ENCODE measurements around the gene RNASE11. TPM values are rescaled to one million over a fixed set of nuclear protein-coding genes. Genes with fewer than 3 reads are reported as not detected.
"Not testable (repeated sequence)": the region's sequence is repeated elsewhere in the genome, so short reads cannot be mapped to it uniquely, and the experiment has no call there.

The RNASE11 gene
- total and polyA plus RNA-seq, 4 donors = not detected

DNA sequence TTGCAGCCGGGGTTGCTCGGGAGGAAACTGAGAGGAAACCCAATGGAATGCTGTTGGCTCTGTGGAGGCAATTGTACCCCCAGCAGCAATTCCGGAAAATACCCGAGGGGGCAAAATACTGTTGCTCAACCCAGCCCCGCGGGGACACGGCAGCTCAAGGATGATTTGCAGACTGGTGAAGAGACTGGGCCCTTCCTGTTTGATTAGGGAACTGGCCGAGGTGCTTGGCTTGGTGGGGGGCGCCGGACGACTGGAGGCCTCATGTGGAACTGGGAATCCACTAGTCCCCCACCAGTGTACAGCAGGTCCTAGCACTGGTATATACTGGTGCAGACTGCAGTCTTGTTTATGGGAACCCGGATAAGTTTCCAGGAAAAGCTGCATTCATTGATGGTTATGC lies 13.7 kb upstream of the RNASE11 start:
- DNase-seq (ENCODE audit: low spot score) = no peak
- Histone ChIP-seq H3K27me3 (ENCODE audit: control insufficient read depth in 4 of 4, insufficient read depth in 4 of 4, low read length in 3 of 4) (no peaks in the 10 kb centered on the region), H3K4me3 (ENCODE audit: low read depth in 1 of 3, low read length in 3 of 3) (no peak overlapping the region), H3K9me3 (ENCODE audit: control insufficient read depth in 4 of 4, low read length in 3 of 4) (no peaks in the 10 kb centered on the region), H3K36me3 (ENCODE audit: control insufficient read depth in 4 of 4, insufficient read depth in 3 of 4, low read depth in 1 of 4, low read length in 3 of 4) (no peaks in the 10 kb centered on the region), H3K4me1 (ENCODE audit: control insufficient read depth in 4 of 4, insufficient read depth in 4 of 4, low read length in 3 of 4) (peaks cover 0 to 11% (median 0%) of the 10 kb centered on the region in 4 donors), H3K9ac (ENCODE audit: low read depth in 1 of 2, low read length in 2 of 2) (no peak overlapping the region), H3K27ac (ENCODE audit: low read depth in 1 of 2, low read length in 2 of 2) (no peak overlapping the region)
- WGBS = 82% methylated on average over 12 of the region's 12 CpGs
- no peak for TF ChIP-seq FOXA2 (IDR thresholded peaks at IDR 0.05)
- no peak for TF ChIP-seq HNF4G (IDR thresholded peaks at IDR 0.05)
- TF ChIP-seq, protein P1, sequence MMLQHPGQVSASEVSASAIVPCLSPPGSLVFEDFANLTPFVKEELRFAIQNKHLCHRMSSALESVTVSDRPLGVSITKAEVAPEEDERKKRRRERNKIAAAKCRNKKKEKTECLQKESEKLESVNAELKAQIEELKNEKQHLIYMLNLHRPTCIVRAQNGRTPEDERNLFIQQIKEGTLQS (IDR thresholded peaks at IDR 0.05) = no peak

GRCh38 chr14:20597108-20597507 lies 9.3 kb upstream of the RNASE11 start:
- Histone ChIP-seq H3K36me3 (ENCODE audit: control insufficient read depth in 4 of 4, insufficient read depth in 3 of 4, low read depth in 1 of 4, low read length in 3 of 4) (no peaks in the 10 kb centered on the region), H3K9me3 (ENCODE audit: control insufficient read depth in 4 of 4, low read length in 3 of 4) (no peaks in the 10 kb centered on the region), H3K27ac (ENCODE audit: low read depth in 1 of 2, low read length in 2 of 2) (no peak overlapping the region), H3K9ac (ENCODE audit: low read depth in 1 of 2, low read length in 2 of 2) (no peak overlapping the region), H3K4me1 (ENCODE audit: control insufficient read depth in 4 of 4, insufficient read depth in 4 of 4, low read length in 3 of 4) (no peaks in the 10 kb centered on the region), H3K27me3 (ENCODE audit: control insufficient read depth in 4 of 4, insufficient read depth in 4 of 4, low read length in 3 of 4) (no peaks in the 10 kb centered on the region), H3K4me3 (ENCODE audit: low read depth in 1 of 3, low read length in 3 of 3) (no peak overlapping the region)
- no peak for TF ChIP-seq TAF1 (conservative IDR thresholded peaks at IDR 0.05)
- TF ChIP-seq RXRA (IDR thresholded peaks at IDR 0.05) = no peak
- WGBS = 88% methylated on average over 1 of the region's 1 CpG
- DNase-seq (ENCODE audit: low spot score) = no peak

DNA sequence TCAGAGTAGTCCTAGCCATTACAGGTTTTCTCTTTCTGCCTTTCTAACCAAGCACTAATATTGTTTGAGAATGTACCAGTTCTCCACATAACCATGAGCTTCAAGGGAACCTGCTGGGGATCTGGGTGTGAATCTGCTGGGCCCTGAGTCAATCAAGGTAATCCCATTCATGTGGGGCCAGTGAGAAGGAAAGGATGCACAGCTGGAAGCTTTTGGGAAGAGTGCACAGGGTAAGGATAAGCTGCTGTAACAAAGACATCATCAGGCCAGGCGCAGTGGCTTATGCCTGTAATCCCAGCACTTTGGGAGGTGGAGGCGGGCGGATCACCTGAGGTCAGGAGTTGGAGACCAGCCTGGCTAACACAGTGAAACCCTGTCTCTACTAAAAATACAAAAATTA lies 7.9 kb upstream of the RNASE11 start:
- WGBS = 95% methylated on average over 3 of the region's 3 CpGs
- H3K4me3 ChIP-seq (ENCODE audit: low read depth in 1 of 3, low read length in 3 of 3); DNase-seq (ENCODE audit: low spot score): not testable (repeated sequence)

GRCh38 chr14:20592574-20592973 lies 4.8 kb upstream of the RNASE11 start:
- Histone ChIP-seq H3K27me3 (ENCODE audit: control insufficient read depth in 4 of 4, insufficient read depth in 4 of 4, low read length in 3 of 4) (peaks cover 0 to 3% (median 0%) of the 10 kb centered on the region in 4 donors), H3K27ac (ENCODE audit: low read depth in 1 of 2, low read length in 2 of 2) (no peak overlapping the region), H3K36me3 (ENCODE audit: control insufficient read depth in 4 of 4, insufficient read depth in 3 of 4, low read depth in 1 of 4, low read length in 3 of 4) (no peaks in the 10 kb centered on the region), H3K9ac (ENCODE audit: low read depth in 1 of 2, low read length in 2 of 2) (no peak overlapping the region), H3K4me3 (ENCODE audit: low read depth in 1 of 3, low read length in 3 of 3) (no peak overlapping the region), H3K9me3 (ENCODE audit: control insufficient read depth in 4 of 4, low read length in 3 of 4) (no peaks in the 10 kb centered on the region), H3K4me1 (ENCODE audit: control insufficient read depth in 4 of 4, insufficient read depth in 4 of 4, low read length in 3 of 4) (no peaks in the 10 kb centered on the region)
- no peak for TF ChIP-seq NR2F2 (IDR thresholded peaks at IDR 0.05)
- no peak for TF ChIP-seq GABPA (IDR thresholded peaks at IDR 0.05 in 1 of 2, conservative IDR thresholded peaks at IDR 0.05 in 1 of 2)
- TF ChIP-seq, protein P2, sequence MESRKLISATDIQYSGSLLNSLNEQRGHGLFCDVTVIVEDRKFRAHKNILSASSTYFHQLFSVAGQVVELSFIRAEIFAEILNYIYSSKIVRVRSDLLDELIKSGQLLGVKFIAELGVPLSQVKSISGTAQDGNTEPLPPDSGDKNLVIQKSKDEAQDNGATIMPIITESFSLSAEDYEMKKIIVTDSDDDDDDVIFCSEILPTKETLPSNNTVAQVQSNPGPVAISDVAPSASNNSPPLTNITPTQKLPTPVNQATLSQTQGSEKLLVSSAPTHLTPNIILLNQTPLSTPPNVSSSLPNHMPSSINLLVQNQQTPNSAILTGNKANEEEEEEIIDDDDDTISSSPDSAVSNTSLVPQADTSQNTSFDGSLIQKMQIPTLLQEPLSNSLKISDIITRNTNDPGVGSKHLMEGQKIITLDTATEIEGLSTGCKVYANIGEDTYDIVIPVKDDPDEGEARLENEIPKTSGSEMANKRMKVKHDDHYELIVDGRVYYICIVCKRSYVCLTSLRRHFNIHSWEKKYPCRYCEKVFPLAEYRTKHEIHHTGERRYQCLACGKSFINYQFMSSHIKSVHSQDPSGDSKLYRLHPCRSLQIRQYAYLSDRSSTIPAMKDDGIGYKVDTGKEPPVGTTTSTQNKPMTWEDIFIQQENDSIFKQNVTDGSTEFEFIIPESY (IDR thresholded peaks at IDR 0.05) = no peak
- TF ChIP-seq TAF1 (conservative IDR thresholded peaks at IDR 0.05) = no peak
- no peak for TF ChIP-seq HNF4G (IDR thresholded peaks at IDR 0.05)
- no peak for TF ChIP-seq RXRA (IDR thresholded peaks at IDR 0.05)
- TF ChIP-seq RAD21 (IDR thresholded peaks at IDR 0.05) = no peak
- no peak for TF ChIP-seq FOXA2 (IDR thresholded peaks at IDR 0.05)
- TF ChIP-seq MAX (IDR thresholded peaks at IDR 0.05) = no peak
- TF ChIP-seq JUND (IDR thresholded peaks at IDR 0.05) = no peak
- no peak for TF ChIP-seq YY1 (IDR thresholded peaks at IDR 0.05)
- TF ChIP-seq, protein P1 (IDR thresholded peaks at IDR 0.05) = no peak
- TF ChIP-seq, protein P3, sequence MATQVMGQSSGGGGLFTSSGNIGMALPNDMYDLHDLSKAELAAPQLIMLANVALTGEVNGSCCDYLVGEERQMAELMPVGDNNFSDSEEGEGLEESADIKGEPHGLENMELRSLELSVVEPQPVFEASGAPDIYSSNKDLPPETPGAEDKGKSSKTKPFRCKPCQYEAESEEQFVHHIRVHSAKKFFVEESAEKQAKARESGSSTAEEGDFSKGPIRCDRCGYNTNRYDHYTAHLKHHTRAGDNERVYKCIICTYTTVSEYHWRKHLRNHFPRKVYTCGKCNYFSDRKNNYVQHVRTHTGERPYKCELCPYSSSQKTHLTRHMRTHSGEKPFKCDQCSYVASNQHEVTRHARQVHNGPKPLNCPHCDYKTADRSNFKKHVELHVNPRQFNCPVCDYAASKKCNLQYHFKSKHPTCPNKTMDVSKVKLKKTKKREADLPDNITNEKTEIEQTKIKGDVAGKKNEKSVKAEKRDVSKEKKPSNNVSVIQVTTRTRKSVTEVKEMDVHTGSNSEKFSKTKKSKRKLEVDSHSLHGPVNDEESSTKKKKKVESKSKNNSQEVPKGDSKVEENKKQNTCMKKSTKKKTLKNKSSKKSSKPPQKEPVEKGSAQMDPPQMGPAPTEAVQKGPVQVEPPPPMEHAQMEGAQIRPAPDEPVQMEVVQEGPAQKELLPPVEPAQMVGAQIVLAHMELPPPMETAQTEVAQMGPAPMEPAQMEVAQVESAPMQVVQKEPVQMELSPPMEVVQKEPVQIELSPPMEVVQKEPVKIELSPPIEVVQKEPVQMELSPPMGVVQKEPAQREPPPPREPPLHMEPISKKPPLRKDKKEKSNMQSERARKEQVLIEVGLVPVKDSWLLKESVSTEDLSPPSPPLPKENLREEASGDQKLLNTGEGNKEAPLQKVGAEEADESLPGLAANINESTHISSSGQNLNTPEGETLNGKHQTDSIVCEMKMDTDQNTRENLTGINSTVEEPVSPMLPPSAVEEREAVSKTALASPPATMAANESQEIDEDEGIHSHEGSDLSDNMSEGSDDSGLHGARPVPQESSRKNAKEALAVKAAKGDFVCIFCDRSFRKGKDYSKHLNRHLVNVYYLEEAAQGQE (IDR thresholded peaks at IDR 0.05) = no peak
- TF ChIP-seq FOXA1 (IDR thresholded peaks at IDR 0.05) = no peak
- no peak for TF ChIP-seq EGR1 (IDR thresholded peaks at IDR 0.05; ENCODE audit: low read depth in 2 of 2)
- TF ChIP-seq HNF4A (conservative IDR thresholded peaks at IDR 0.05) = no peak
- WGBS = 79% methylated on average over 1 of the region's 1 CpG
- DNase-seq (ENCODE audit: low spot score) = no peak

More for the DNA sequence above, 7.9 kb upstream of the RNASE11 start:
- H3K27ac ChIP-seq (ENCODE audit: low read depth in 1 of 2, low read length in 2 of 2); H3K9me3 ChIP-seq (ENCODE audit: control insufficient read depth in 4 of 4, low read length in 3 of 4); H3K9ac ChIP-seq (ENCODE audit: low read depth in 1 of 2, low read length in 2 of 2); H3K4me1 ChIP-seq (ENCODE audit: control insufficient read depth in 4 of 4, insufficient read depth in 4 of 4, low read length in 3 of 4); H3K27me3 ChIP-seq (ENCODE audit: control insufficient read depth in 4 of 4, insufficient read depth in 4 of 4, low read length in 3 of 4); H3K36me3 ChIP-seq (ENCODE audit: control insufficient read depth in 4 of 4, insufficient read depth in 3 of 4, low read depth in 1 of 4, low read length in 3 of 4): not testable (repeated sequence)

Measured in liver (tissue), 9 donors.